Activated CD8-positive, alpha-beta T cell treated with anti-CD3 and anti-CD28 coated beads, Interleukin-2, amount 10 ng/mL, durations not matched to agents 7 days and 5 days (primary cell): Measurements from ENCODE around the gene TTC39C. TPM values are rescaled to one million over a fixed set of nuclear protein-coding genes. Genes with fewer than 3 reads are reported as not detected.
"Not testable (repeated sequence)": the region's sequence is repeated elsewhere in the genome, so short reads cannot be mapped to it uniquely, and the experiment has no call there.

Experiments
- ATAC-seq: fragments of 150-1000 bp; cut with Tn5 transposase; one replicate; pipeline ENCODE4 v1.10.0; 2021; ENCODE audit warnings: moderate library complexity
- CTCF ChIA-PET: fragments of 350-600 bp; sonication (Branson Sonifier 250); formaldehyde crosslinking; loops from one replicate; lab custom pipeline; 2021; ENCODE audit warnings: antibody characterized with exemption; lab: Charles Lee
- POLR2A ChIA-PET: fragments of 350-600 bp; sonication (Branson Sonifier 250); formaldehyde crosslinking; loops from one replicate; lab custom pipeline; 2021; ENCODE audit warnings: antibody characterized with exemption; lab: Charles Lee
- DNase-seq: peaks from one replicate; pipeline ENCODE4 v3.0.0-alpha.2; 2020
- H3K27ac Mint-ChIP-seq: one replicate; pipeline ENCODE4 v1.8.0; 2021; ENCODE audit warnings: mild to moderate bottlenecking, mixed read lengths
- H3K27me3 Mint-ChIP-seq: one replicate; pipeline ENCODE4 v1.8.0; 2021; ENCODE audit warnings: low read depth, mixed read lengths
- H3K36me3 Mint-ChIP-seq: one replicate; pipeline ENCODE4 v1.8.0; 2021; ENCODE audit warnings: low read depth, mixed read lengths
- H3K4me1 Mint-ChIP-seq: one replicate; pipeline ENCODE4 v1.8.0; 2021; ENCODE audit warnings: low read depth, mixed read lengths
- H3K4me3 Mint-ChIP-seq: one replicate; pipeline ENCODE4 v1.8.0; 2021; ENCODE audit warnings: mild to moderate bottlenecking, mixed read lengths
- H3K9me3 Mint-ChIP-seq: one replicate; pipeline ENCODE4 v1.8.0; 2022; ENCODE audit warnings: mixed read lengths; ENCODE audit not compliant: insufficient read depth
- total RNA-seq, 2 experiments: library from RNA; stranded (reverse); gene quantifications; one replicate each; pipeline ENCODE4 v1.2.3, GENCODE V29; 2021

The TTC39C gene
- total RNA-seq, 2 experiments from 2014 or later: 71.5 to 72.2 TPM

DNA sequence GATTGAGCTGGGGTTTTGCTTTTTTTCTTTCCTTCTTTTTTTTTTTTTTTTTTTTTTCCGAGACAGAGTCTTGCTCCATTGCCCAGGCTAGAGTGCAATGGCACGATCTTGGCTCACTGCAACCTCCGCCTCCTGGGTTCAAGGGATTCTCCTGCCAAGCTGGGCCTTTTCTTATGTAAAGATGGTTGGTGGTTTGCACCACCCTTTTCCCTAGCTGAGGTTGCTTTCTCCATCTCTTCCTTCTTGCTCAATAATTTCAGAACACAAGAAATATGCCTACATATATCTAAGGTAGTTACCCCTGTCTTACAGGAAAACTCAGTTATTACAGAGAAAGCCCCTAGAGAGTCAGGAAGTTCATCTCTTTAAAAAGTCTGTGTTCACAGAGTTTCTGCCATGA lies 7.0 kb downstream of the TTC39C start:
- ChIA-PET CTCF (interaction anchor here (1.2 to 1.4 kb wide), 3 partner anchors 55 to 92 kb away, joined by 3 read pairs; no protein-coding TSS in a partner anchor), POLR2A (no interaction called here)
- Mint-ChIP-seq H3K4me3 (no peak overlapping the region), H3K4me1 (peaks cover 97% of the 10 kb centered on the region), H3K9me3 (no peaks in the 10 kb centered on the region), H3K27me3 (no peaks in the 10 kb centered on the region), H3K27ac (peak overlapping the region; percentile 24), H3K36me3 (peaks cover 81% of the 10 kb centered on the region)
- ATAC-seq: no peak
- no peak for DNase-seq

DNA sequence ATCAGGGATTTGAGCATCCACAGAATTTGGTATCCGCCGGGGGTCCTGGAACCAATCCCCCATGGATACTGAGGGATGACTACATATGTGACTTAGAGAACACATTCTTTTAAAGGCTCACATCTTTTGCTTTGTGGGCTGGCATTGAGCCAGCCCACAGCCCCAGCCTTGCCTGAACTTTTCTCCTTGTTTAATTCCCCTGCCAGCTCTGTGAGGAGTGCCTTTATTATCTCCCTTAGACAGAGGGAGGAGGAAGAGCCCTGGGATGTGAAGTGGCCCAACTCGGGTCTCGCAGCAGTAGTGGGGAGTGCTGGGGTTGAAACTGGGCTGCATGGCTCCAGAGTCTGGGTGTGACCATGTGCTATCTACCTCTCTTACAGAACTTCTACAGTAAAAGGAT lies 7.6 kb downstream of the TTC39C start:
- Mint-ChIP-seq H3K27ac (no peak overlapping the region), H3K4me1 (peaks cover 95% of the 10 kb centered on the region), H3K9me3 (no peaks in the 10 kb centered on the region), H3K36me3 (peaks cover 79% of the 10 kb centered on the region), H3K27me3 (no peaks in the 10 kb centered on the region), H3K4me3 (no peak overlapping the region)
- POLR2A ChIA-PET: no interaction called here
- no peak for DNase-seq
- ATAC-seq: no peak
- CTCF ChIA-PET: interaction anchor here (1.4 to 1.7 kb wide), 2 partner anchors 11 to 93 kb away, joined by 3 to 4 read pairs; no protein-coding TSS in a partner anchor

DNA sequence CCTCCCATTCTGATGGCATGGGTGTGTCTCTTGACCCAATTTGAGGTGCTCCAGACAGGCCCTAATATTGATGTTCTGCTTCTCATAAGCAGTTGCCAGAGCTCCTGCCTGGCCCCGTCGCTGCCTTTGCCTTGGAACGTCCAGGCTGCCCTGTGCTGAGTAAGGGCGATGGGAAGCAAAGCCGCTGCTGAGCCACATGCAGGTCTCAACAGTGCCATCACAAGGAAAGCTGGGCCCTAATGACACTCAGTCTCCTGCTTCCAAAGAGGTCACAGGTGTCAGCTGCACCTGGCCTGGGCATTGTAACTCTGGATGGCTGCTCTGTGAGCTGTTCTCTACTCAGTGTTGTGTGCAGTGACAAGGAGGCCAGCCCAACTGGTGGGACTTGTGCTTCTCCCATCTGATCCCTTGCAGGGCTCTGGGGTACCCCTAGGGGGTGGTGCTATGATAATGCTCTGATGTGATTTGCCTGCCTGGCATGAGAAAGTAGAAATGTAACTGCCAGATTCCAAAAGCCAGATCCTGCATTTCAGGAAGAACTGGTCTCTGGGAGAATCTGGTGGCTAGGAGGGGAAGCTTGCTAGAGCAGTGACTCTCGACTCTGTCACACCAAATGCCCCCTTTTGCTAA lies 8.7 kb downstream of the TTC39C start:
- no peaks in the 10 kb centered on the region for H3K9me3 Mint-ChIP-seq
- no peak overlapping the region for H3K4me3 Mint-ChIP-seq
- no peaks in the 10 kb centered on the region for H3K27me3 Mint-ChIP-seq
- peaks cover 93% of the 10 kb centered on the region for H3K4me1 Mint-ChIP-seq
- ATAC-seq (no peak), DNase-seq (no peak)
- ChIA-PET POLR2A (interaction anchor here (0.7 kb wide), 1 partner anchor 31 kb away, joined by 3 read pairs; no protein-coding TSS in a partner anchor), CTCF (interaction anchor here (1.0 to 1.7 kb wide), 2 partner anchors 10 to 52 kb away, joined by 4 read pairs; no protein-coding TSS in a partner anchor)
- H3K27ac Mint-ChIP-seq: no peak overlapping the region
- peaks cover 80% of the 10 kb centered on the region for H3K36me3 Mint-ChIP-seq

DNA sequence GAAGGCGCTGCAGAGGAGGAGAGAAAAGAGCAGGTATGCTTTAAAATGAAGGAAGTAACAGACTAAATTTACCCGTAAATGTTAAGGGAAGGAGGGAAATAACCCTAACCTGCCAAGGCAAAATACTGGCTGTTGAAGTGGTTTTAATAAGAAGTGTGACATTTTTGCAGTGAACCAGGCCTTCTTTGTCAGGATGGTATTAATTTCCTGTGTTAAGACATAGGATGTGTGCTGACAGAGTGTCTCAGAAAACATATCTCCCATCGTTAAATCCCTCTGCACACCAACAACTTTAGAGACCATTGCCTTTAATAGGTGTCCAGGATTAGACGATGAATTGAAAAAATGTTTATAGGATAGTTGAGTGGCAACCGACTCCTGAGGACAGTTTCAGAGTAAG lies 9.9 kb downstream of the TTC39C start:
- no peak for ATAC-seq
- peak overlapping the region; percentile 14 for H3K27ac Mint-ChIP-seq
- peaks cover 83% of the 10 kb centered on the region for H3K4me1 Mint-ChIP-seq
- peaks cover 72% of the 10 kb centered on the region for H3K36me3 Mint-ChIP-seq
- no peaks in the 10 kb centered on the region for H3K9me3 Mint-ChIP-seq
- DNase-seq: no peak
- ChIA-PET POLR2A (no interaction called here), CTCF (no interaction called here)
- H3K27me3 Mint-ChIP-seq: no peaks in the 10 kb centered on the region
- H3K4me3 Mint-ChIP-seq: no peak overlapping the region

DNA sequence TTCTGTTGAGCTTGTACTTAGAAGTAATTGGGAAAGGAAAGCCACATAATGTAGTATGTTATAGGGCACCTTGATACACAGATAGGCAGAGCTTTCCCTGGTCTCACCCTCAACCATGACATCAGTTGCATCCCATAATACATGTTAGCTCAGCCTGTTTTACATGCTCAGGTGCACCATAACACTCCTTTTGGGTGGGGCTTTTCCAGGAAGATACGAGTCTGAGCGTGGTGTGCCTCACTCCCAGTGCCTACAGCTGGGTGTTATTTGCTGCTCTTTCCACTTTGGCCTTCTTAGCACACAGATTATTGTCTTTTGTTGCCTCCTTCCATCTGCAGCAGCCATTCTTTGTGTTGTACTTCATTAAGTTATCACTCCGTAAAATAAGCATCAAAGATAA lies 11.9 kb downstream of the TTC39C start:
- peak overlapping the region; percentile 17 for H3K27ac Mint-ChIP-seq
- no peak overlapping the region for H3K4me3 Mint-ChIP-seq
- POLR2A ChIA-PET: interaction anchor here (0.5 kb wide), 1 partner anchor 514 kb away, joined by 3 read pairs; no protein-coding TSS in a partner anchor
- no peak for ATAC-seq
- CTCF ChIA-PET: interaction anchor here (0.8 to 1.6 kb wide), 2 partner anchors 49 to 115 kb away, joined by 3 to 4 read pairs; no protein-coding TSS in a partner anchor
- no peak for DNase-seq
- H3K36me3 Mint-ChIP-seq: peaks cover 61% of the 10 kb centered on the region
- no peaks in the 10 kb centered on the region for H3K9me3 Mint-ChIP-seq
- H3K4me1 Mint-ChIP-seq: peaks cover 74% of the 10 kb centered on the region
- no peaks in the 10 kb centered on the region for H3K27me3 Mint-ChIP-seq

DNA sequence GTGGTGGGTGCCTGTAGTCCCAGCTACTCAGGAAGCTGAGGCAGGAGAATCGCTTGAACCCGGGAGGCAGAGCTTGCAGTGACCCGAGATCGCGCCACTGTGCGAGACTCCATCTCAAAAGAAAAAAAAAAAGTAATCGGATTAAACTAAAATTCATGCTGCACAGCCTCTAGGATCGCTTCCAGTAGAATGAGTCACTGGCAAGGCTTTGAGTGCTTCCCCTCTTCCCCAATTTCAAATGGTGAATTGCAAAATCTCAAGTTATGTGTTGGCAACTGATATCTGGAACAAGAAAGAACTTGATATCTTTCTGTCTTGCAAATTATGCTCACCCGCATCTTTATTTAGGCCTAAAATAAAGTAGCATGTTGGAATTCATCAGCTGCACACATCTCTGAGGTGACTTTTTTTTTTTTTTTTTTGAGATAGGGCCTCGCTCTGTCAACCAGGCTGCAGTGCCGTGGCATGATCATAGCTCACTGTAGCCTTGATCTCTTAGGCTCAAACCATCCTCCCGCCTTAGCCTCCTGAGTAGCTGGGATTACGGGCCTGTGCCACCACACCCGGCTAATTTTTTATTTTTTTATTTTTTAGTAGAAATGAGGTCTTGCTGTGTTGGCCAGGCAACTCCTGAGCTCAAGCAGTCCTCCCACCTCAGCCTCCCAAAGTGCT lies 12.7 kb downstream of the TTC39C start:
- Mint-ChIP-seq H3K4me3 (no peak overlapping the region), H3K36me3 (peaks cover 61% of the 10 kb centered on the region), H3K27me3 (no peaks in the 10 kb centered on the region), H3K4me1 (peaks cover 74% of the 10 kb centered on the region), H3K9me3 (no peaks in the 10 kb centered on the region), H3K27ac (no peak overlapping the region)
- DNase-seq: no peak
- ATAC-seq: no peak
- POLR2A ChIA-PET: interaction anchor here (0.6 kb wide), 1 partner anchor 174 kb away, joined by 3 read pairs; no protein-coding TSS in a partner anchor
- CTCF ChIA-PET: interaction anchor here (0.8 to 1.3 kb wide), 2 partner anchors 109 to 529 kb away, joined by 3 to 8 read pairs; no protein-coding TSS in a partner anchor

DNA sequence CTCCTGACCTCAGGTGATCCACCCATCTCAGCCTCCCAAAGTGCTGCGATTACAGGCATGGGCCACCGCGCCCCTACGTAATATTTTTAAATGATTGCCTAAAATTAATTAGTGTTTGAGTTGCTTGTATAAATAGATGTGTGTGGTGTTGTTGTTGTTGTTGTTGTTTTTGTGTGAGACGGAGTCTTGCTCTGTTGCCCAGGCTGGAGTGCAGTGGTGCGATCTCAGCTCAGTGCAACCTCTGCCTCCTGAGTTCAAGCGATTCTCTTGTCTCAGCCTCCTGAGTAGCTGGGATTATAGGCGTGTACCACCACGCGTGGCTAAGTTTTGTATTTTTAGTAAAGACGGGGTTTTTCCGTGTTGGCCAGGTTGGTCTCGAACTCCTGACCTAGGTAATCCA lies 14.4 kb downstream of the TTC39C start:
- POLR2A ChIA-PET, H3K4me3 Mint-ChIP-seq, DNase-seq, H3K27me3 Mint-ChIP-seq, ATAC-seq, H3K9me3 Mint-ChIP-seq: not testable (repeated sequence)
- peaks cover 69% of the 10 kb centered on the region for H3K4me1 Mint-ChIP-seq
- CTCF ChIA-PET: interaction anchor here (1.3 kb wide), 1 partner anchor 111 kb away, joined by 8 read pairs; no protein-coding TSS in a partner anchor
- H3K27ac Mint-ChIP-seq: peak overlapping the region; percentile 20
- H3K36me3 Mint-ChIP-seq: peaks cover 54% of the 10 kb centered on the region

DNA sequence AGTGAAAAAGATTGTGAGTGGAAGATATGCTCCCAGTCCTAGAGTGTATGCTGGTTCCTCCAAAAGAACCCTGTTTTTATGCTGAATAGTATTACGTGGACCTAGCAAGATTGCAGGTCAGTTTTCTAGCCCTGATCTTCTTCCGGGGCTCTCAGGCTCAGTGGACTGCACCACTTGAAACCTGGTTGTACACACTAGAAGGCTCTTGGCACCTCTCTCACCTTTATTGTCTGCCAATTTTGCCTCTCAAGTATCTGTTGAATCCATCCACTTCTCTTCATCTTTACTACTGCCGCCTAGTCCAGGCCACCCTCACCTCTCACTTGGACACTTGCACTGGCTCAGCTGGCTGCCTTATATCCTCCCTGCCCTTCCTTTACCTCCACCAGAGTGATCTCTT lies 16.8 kb downstream of the TTC39C start:
- Mint-ChIP-seq H3K36me3 (peaks cover 43% of the 10 kb centered on the region), H3K4me1 (peaks cover 47% of the 10 kb centered on the region)

DNA sequence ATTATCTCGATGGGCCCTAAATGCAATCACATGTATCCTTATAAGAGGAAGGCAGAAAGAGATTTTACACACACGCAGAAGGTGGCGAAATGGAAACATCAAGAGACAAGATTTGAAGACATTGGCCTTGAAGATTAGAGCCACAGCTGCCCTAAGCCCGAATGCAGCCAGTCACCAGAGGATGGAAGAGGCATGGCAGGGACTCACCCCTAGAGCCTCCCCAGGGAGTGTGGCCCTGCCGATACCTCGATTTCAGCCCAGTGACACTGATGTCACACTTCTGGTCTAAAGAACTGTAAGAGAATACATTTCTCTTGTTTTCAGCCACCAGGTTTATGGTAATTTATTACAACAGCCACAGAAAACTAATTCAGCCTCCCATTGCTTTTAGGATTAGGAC lies 17.4 kb downstream of the TTC39C start:
- H3K4me3 Mint-ChIP-seq: no peak overlapping the region
- no peak for ATAC-seq
- DNase-seq: no peak
- H3K9me3 Mint-ChIP-seq: no peaks in the 10 kb centered on the region
- H3K27me3 Mint-ChIP-seq: no peaks in the 10 kb centered on the region
- ChIA-PET CTCF (interaction anchor here (1.3 to 1.5 kb wide), 2 partner anchors 19 to 45 kb away, joined by 3 read pairs; no protein-coding TSS in a partner anchor), POLR2A (no interaction called here)
- H3K4me1 Mint-ChIP-seq: peaks cover 43% of the 10 kb centered on the region
- H3K36me3 Mint-ChIP-seq: peaks cover 40% of the 10 kb centered on the region
- no peak overlapping the region for H3K27ac Mint-ChIP-seq

More for the DNA sequence above, 16.8 kb downstream of the TTC39C start:
- no peak for ATAC-seq
- no peak for DNase-seq
- CTCF ChIA-PET: no interaction called here
- Mint-ChIP-seq H3K4me3 (no peak overlapping the region), H3K9me3 (no peaks in the 10 kb centered on the region), H3K27ac (peak overlapping the region; percentile 33), H3K27me3 (no peaks in the 10 kb centered on the region)
- POLR2A ChIA-PET: no interaction called here

DNA sequence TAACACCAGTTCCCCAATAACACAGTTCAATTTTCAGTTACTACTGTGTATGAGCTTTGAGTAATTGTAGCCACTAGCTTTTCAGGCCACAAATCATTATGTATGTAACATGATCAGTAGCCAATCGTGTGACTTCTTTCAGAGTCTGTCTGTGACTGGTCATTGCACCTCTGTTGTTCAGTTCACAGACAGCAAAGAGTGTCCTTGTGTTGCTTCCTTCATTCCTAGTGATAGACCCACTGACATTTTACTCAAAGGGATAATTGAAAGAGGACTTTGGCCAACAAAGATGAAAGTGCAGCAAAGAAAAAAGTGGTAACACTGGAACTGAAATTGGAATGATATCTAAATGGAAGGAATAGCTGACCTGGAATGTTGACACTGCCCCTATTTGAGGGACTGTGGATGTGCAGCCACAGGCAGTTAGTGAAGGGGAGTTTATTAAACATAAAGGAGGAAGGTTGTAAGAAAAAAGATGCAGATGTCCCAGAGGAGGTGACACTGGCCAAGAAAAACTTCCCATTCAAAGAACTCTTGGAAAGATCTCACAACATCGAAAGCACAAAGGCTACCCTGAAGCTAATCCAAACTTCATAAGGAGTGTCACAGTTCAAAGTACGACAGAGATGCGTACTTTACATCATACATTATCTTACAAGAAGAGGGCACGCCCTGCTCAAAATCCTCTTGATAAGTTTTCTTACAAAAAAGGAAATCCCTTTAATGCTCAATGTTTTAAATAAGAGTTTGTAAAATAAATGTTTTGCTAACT lies 19.3 kb downstream of the TTC39C start:
- H3K27me3 Mint-ChIP-seq: no peaks in the 10 kb centered on the region
- H3K36me3 Mint-ChIP-seq: peaks cover 41% of the 10 kb centered on the region
- H3K4me1 Mint-ChIP-seq: peaks cover 44% of the 10 kb centered on the region
- H3K27ac Mint-ChIP-seq: no peak overlapping the region
- no peaks in the 10 kb centered on the region for H3K9me3 Mint-ChIP-seq
- DNase-seq (no peak), ATAC-seq (no peak)
- ChIA-PET POLR2A (no interaction called here), CTCF (interaction anchor here (0.7 kb wide), 1 partner anchor 11 kb away, joined by 4 read pairs; no protein-coding TSS in a partner anchor)
- H3K4me3 Mint-ChIP-seq: no peak overlapping the region

DNA sequence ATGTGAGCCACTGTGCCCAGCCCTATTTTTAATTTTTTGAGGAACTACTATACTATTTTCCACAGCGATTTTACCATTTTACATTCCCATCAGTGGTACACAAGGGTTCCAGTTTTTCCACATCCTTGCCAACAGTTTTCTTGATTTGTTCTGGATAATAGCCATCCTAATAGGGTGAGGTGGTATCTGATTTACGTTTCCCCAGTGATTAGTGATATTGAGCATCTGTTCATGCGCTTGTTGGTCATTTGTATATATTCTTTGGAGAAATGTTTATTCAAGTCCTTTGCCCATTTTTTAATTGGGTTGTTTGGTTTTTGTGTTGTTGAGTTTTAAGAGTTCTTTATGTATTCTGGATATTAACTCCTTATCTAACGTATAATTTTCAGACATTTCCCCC lies 20.8 kb downstream of the TTC39C start:
- Mint-ChIP-seq H3K36me3 (peaks cover 49% of the 10 kb centered on the region), H3K27me3 (no peaks in the 10 kb centered on the region), H3K4me3 (no peak overlapping the region), H3K9me3 (no peaks in the 10 kb centered on the region), H3K27ac (no peak overlapping the region), H3K4me1 (peaks cover 48% of the 10 kb centered on the region)
- DNase-seq: no peak
- ChIA-PET POLR2A (no interaction called here), CTCF (interaction anchor here (0.7 kb wide), 1 partner anchor 14 kb away, joined by 3 read pairs; no protein-coding TSS in a partner anchor)
- ATAC-seq: no peak
